GM12878 (cell line): ENCODE data around the gene CROT. TPM values are rescaled to one million over a fixed set of nuclear protein-coding genes. Genes with fewer than 3 reads are reported as not detected.
"Not testable (repeated sequence)": the region's sequence is repeated elsewhere in the genome, so short reads cannot be mapped to it uniquely, and the experiment has no call there.

ENCODE experiments used
- ATAC-seq: fragments of 200-7000 bp; cut with Tn5 transposase; 3 replicates; pipeline ENCODE4 v1.9.1; 2020; ENCODE audit warnings: mild to moderate bottlenecking, moderate library complexity
- BruUV-seq: library from RNA; stranded (reverse); fragments of 400-500 nt; replicated peaks from 2 replicates; lab custom pipeline; 2021; lab: Mats Ljungman, UMichigan
- CTCF ChIA-PET: fragments of 300-600 bp; sonication (Branson Sonifier 250); formaldehyde crosslinking; extraction: SDS; loops from one replicate; lab custom pipeline; 2021; ENCODE audit warnings: inconsistent platforms; lab: Yijun Ruan, JAX
- POLR2A ChIA-PET: fragments of 350-600 bp; formaldehyde crosslinking; extraction: SDS; loops from one replicate; lab custom pipeline; 2021; ENCODE audit warnings: inconsistent platforms; lab: Charles Lee
- RAD21 ChIA-PET: fragments of 300-600 bp; sonication (Branson Sonifier 250); formaldehyde crosslinking; loops from one replicate; lab custom pipeline; 2023; ENCODE audit warnings: antibody characterized with exemption; ENCODE audit not compliant: unreplicated experiment; lab: Charles Lee
- SMC1A ChIA-PET: fragments of 300-600 bp; sonication (Branson Sonifier 250); formaldehyde crosslinking; loops from one replicate; lab custom pipeline; 2023; ENCODE audit not compliant: unreplicated experiment, uncharacterized antibody; lab: Charles Lee
- DNase-seq: peaks from one replicate; pipeline ENCODE4 v3.0.0-alpha.2; 2011; ENCODE audit warnings: low read depth, low spot score
- FAIRE-seq: peaks from 3 replicates; lab custom pipeline; 2011; peaks lifted over from hg19 to GRCh38; lab: Jason Lieb, UNC
- H2AFZ ChIP-seq: 2 replicates; pipeline ENCODE4 v1.6.0; 2011; ENCODE audit warnings: low read depth, low read length, control low read depth; ENCODE audit not compliant: control insufficient read depth
- H3K27ac ChIP-seq: 2 replicates; pipeline ENCODE4 v1.5.1; 2011; ENCODE audit warnings: control low read depth; ENCODE audit not compliant: control insufficient read depth, insufficient read depth
- H3K27me3 ChIP-seq, 2 experiments: replicated peaks in 1 of 2; 2 replicates each; pipeline versions ENCODE4 v1.6.0 to v1.6.1; 2011; ENCODE audit warnings: low read length in 1 of 2; ENCODE audit not compliant: control insufficient read depth in 2 of 2, insufficient read depth in 2 of 2
- H3K36me3 ChIP-seq, 2 experiments: 2 replicates each; pipeline ENCODE4 v1.5.1; 2011; ENCODE audit warnings: low read length in 1 of 2; ENCODE audit not compliant: control insufficient read depth in 2 of 2, insufficient read depth in 2 of 2
- H3K4me1 ChIP-seq: 2 replicates; pipeline ENCODE4 v1.6.1; 2011; ENCODE audit warnings: mild to moderate bottlenecking, low read length, moderate library complexity, mixed read lengths; ENCODE audit not compliant: control insufficient read depth, insufficient read depth
- H3K4me2 ChIP-seq: 2 replicates; pipeline ENCODE4 v1.6.0; 2011; ENCODE audit warnings: control low read depth; ENCODE audit not compliant: control insufficient read depth, insufficient read depth
- H3K4me3 ChIP-seq: fragments of 200-600 bp; sonication (generic); 2 replicates; pipeline ENCODE4 v1.5.1; 2016
- H3K79me2 ChIP-seq: 2 replicates; pipeline ENCODE4 v1.6.0; 2011; ENCODE audit warnings: low read length; ENCODE audit not compliant: control insufficient read depth, insufficient read depth
- H3K9ac ChIP-seq: 2 replicates; pipeline ENCODE4 v1.8.0; 2011; ENCODE audit warnings: low read length, control low read depth, mixed read lengths; ENCODE audit not compliant: control insufficient read depth, insufficient read depth
- H3K9me3 ChIP-seq: replicated peaks from 3 replicates; pipeline ENCODE4 v1.5.1; 2011; ENCODE audit warnings: mild to moderate bottlenecking, low read length; ENCODE audit not compliant: control insufficient read depth, insufficient read depth
- H4K20me1 ChIP-seq: 2 replicates; pipeline ENCODE4 v1.6.0; 2011; ENCODE audit not compliant: control insufficient read depth, insufficient read depth
- CREM ChIP-seq: IDR thresholded peaks from 2 replicates; pipeline ENCODE4 v1.6.1; 2014; ENCODE audit warnings: antibody characterized with exemption, low read depth
- KLF5 ChIP-seq: fragments of 450-650 bp; IDR thresholded peaks from 2 replicates; pipeline ENCODE4 v1.6.1; 2014; ENCODE audit warnings: mild to moderate bottlenecking; ENCODE audit not compliant: partially characterized antibody
- MLLT1 ChIP-seq: fragments of 450-650 bp; IDR thresholded peaks from 2 replicates; pipeline ENCODE4 v1.6.1; 2016; ENCODE audit warnings: mild to moderate bottlenecking
- MYB ChIP-seq: fragments of 150-350 bp; IDR thresholded peaks from 2 replicates; pipeline ENCODE4 v1.6.1; 2014; ENCODE audit warnings: mild to moderate bottlenecking, low read depth, low read length, borderline replicate concordance
- PAX8 ChIP-seq: fragments of 450-650 bp; IDR thresholded peaks from 2 replicates; pipeline ENCODE4 v1.6.1; 2017; ENCODE audit warnings: mild to moderate bottlenecking, moderate library complexity
- POU2F2 ChIP-seq: IDR thresholded peaks from 3 replicates; pipeline ENCODE4 v1.6.1; 2011; ENCODE audit warnings: low read depth, mild to moderate bottlenecking, low read length, borderline replicate concordance
- TCF7 ChIP-seq: IDR thresholded peaks from 2 replicates; pipeline ENCODE4 v1.6.1; 2014; ENCODE audit warnings: antibody characterized with exemption, borderline replicate concordance
- ZBTB4 ChIP-seq: fragments of 450-650 bp; formaldehyde crosslinking; IDR thresholded peaks from 2 replicates; pipeline ENCODE4 v1.4.0; 2022; ENCODE audit warnings: mild to moderate bottlenecking, moderate library complexity
- ZNF217 ChIP-seq: fragments of 450-650 bp; IDR thresholded peaks from 2 replicates; pipeline ENCODE4 v1.6.1; 2017; ENCODE audit warnings: antibody characterized with exemption, mild to moderate bottlenecking
- WGBS: methylation state at CpG from one replicate; pipeline ENCODE4 v1.1.6; 2016; ENCODE audit warnings: low lambda C conversion rate; ENCODE audit not compliant: insufficient replicate concordance, insufficient coverage; ENCODE audit errors: missing lambda C conversion rate; 5-methylcytosine and 5-hydroxymethylcytosine counted together
- in situ Hi-C: fragments of 300-500 bp; cut with MboI; formaldehyde crosslinking; loops from 9 replicates; pipeline ENCODE4 v1.14.3; 2018; ENCODE audit warnings: mixed read lengths
- intact Hi-C: fragments of 100-400 bp; cut with micrococcal nuclease; formaldehyde crosslinking; loops from one replicate; pipeline ENCODE4 v1.14.2; 2022; ENCODE audit not compliant: unreplicated experiment
- polyA plus RNA-seq, 11 experiments: library from polyadenylated mRNA; depleted of rRNA in 4 of 11; unstranded in 6 of 11; stranded (reverse) in 5 of 11; fragments of >200 nt; fragmentation: Nextera tagmentation in 4 of 11; fragmentation: Illumina TruSeq in 1 of 11; extraction: Ambion mirVana in 4 of 11; extraction: Trizol in 1 of 11; gene quantifications; 1 replicate in 1 of 11; 2 replicates in 10 of 11; pipeline versions ENCODE4 v1.2.1 to v1.2.3, GENCODE V29; 2011 to 2016; ENCODE audit warnings: inconsistent platforms in 2 of 11, missing spikeins in 2 of 11, low read depth in 1 of 11
- total RNA-seq, 4 experiments: library from RNA; depleted of rRNA in 3 of 4; stranded (reverse); fragments of >200 nt in 3 of 4; fragmentation: Illumina TruSeq in 1 of 4; extraction: Trizol in 1 of 4; gene quantifications; 2 replicates each; pipeline versions ENCODE4 v1.2.1 to v1.2.3, GENCODE V29; 2013 to 2021

The CROT gene
- total and polyA plus RNA-seq, 10 of the 15 experiments (the other 5 are each of a cell fraction or from before 2014, with no cell fraction given): 5.5 to 15.9 (median 12.1) TPM

GRCh38 chr7:87318741-87319140 is 26.7 kb upstream of the CROT start (continued):
- no peak for TF ChIP-seq ZBTB4
- no peak for TF ChIP-seq MLLT1
- no peak for TF ChIP-seq PAX8
- no peak for TF ChIP-seq CREM
- TF ChIP-seq MYB: no peak
- no peak for TF ChIP-seq POU2F2
- no peak for TF ChIP-seq TCF7
- TF ChIP-seq ZNF217: no peak
- no peak for TF ChIP-seq KLF5
- TF ChIP-seq, all 136 proteins: peak for 0

- H3K79me2 ChIP-seq, POLR2A ChIA-PET: not testable (repeated sequence)
Measured at GRCh38 chr7:87319154-87319581, 26.3 kb upstream of the CROT start.

More at GRCh38 chr7:87319154-87319581, 26.3 kb upstream of the CROT start:
- RAD21 ChIA-PET: interaction anchor here (6.8 kb wide), 1 partner anchor 98 kb away, joined by 109 read pairs; no protein-coding TSS in a partner anchor
- not testable (repeated sequence) for H4K20me1 ChIP-seq, H3K9me3 ChIP-seq, H3K27ac ChIP-seq, ATAC-seq, BruUV-seq, H3K9ac ChIP-seq, H2AFZ ChIP-seq, DNase-seq, H3K27me3 ChIP-seq, H3K4me3 ChIP-seq, H3K36me3 ChIP-seq, FAIRE-seq, H3K4me2 ChIP-seq, H3K4me1 ChIP-seq
- SMC1A ChIA-PET: interaction anchor here (1.0 to 11.9 kb wide), 3 partner anchors 22 to 97 kb away, joined by 3 to 260 read pairs (median 37); partner anchors contain the start of gene CROT
- in situ Hi-C loops (loop anchor here (10.0 kb wide), 1 partner anchor 566 kb away; no protein-coding TSS in a partner anchor), intact Hi-C loops (loop anchor here (10.0 kb wide), 1 partner anchor 306 kb away; the partner anchor contains the start of gene RUNDC3B)
- WGBS: 90% methylated on average over 8 of the region's 8 CpGs
- CTCF ChIA-PET: interaction anchor here (0.8 to 11.4 kb wide), 8 partner anchors 12 to 279 kb away, joined by 3 to 296 read pairs (median 3); no protein-coding TSS in a partner anchor
